HUES64 (cell line): ENCODE measurements around the gene ATP13A4.

Experiments used
- H3K27ac ChIP-seq: 2 replicates; pipeline ENCODE4 v1.7.0; 2013; ENCODE audit warnings: low read depth, low read length, inconsistent platforms
- H3K27me3 ChIP-seq: 2 replicates; pipeline ENCODE4 v1.6.1; 2013; ENCODE audit warnings: mild to moderate bottlenecking, low read length; ENCODE audit not compliant: insufficient read depth
- H3K36me3 ChIP-seq: 2 replicates; pipeline ENCODE4 v1.6.1; 2013; ENCODE audit warnings: mild to moderate bottlenecking, low read length; ENCODE audit not compliant: insufficient read depth
- H3K4me1 ChIP-seq: 2 replicates; pipeline ENCODE4 v1.6.1; 2013; ENCODE audit warnings: mild to moderate bottlenecking, low read length, moderate library complexity; ENCODE audit not compliant: insufficient read depth
- H3K4me3 ChIP-seq: 2 replicates; pipeline ENCODE4 v1.5.1; 2013; ENCODE audit warnings: mild to moderate bottlenecking, low read length, moderate library complexity
- H3K9ac ChIP-seq: 2 replicates; pipeline ENCODE4 v1.6.1; 2013; ENCODE audit warnings: mild to moderate bottlenecking, low read depth, low read length
- H3K9me3 ChIP-seq: 2 replicates; pipeline ENCODE4 v1.6.1; 2013; ENCODE audit warnings: low read depth, low read length; ENCODE audit not compliant: insufficient read depth
- WGBS: fragments of 150-250, 120-280 bp; methylation state at CpG from one replicate; pipeline ENCODE4 v1.1.7; 2013; ENCODE audit warnings: missing lambda C conversion rate; 5-methylcytosine and 5-hydroxymethylcytosine counted together

The ATP13A4 gene

DNA sequence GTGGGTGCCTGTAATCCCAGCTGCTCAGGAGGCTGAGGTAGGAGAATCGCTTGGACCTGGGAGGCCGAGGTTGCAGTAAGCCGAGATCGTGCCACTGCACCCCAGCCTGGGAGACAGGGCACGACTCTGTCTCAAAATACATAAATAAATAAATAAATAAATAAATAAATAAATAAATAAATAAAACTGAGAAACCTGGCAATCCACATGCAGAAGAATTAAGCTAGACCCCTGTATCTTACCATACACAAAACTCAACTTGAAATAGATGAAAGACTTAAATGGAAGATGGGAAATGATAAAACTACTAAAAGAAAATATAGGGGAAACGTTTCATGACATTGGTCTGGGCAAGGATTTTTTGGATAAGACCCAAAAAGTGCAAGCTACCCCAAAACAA is 58.0 kb downstream of the ATP13A4 start:
- no peak overlapping the region for H3K27ac ChIP-seq
- no peaks in the 10 kb centered on the region for H3K4me1 ChIP-seq
- H3K27me3 ChIP-seq = no peaks in the 10 kb centered on the region
- no peaks in the 10 kb centered on the region for H3K36me3 ChIP-seq
- no peak overlapping the region for H3K9ac ChIP-seq
- no peak overlapping the region for H3K4me3 ChIP-seq
- no peaks in the 10 kb centered on the region for H3K9me3 ChIP-seq
- 93% methylated on average over 3 of the region's 6 CpGs for WGBS

- H3K36me3 ChIP-seq = no peaks in the 10 kb centered on the region
- no peak overlapping the region for H3K9ac ChIP-seq
- H3K4me1 ChIP-seq = no peaks in the 10 kb centered on the region
- no peak overlapping the region for H3K4me3 ChIP-seq
- WGBS = 98% methylated on average over 1 of the region's 1 CpG
- H3K27me3 ChIP-seq = no peaks in the 10 kb centered on the region
- H3K27ac ChIP-seq = no peak overlapping the region
- no peaks in the 10 kb centered on the region for H3K9me3 ChIP-seq
Observed at GRCh38 chr3:193491026-193491425, 63.7 kb downstream of the ATP13A4 start.

- H3K9me3 ChIP-seq = no peaks in the 10 kb centered on the region
- no peak overlapping the region for H3K9ac ChIP-seq
- H3K4me1 ChIP-seq = no peaks in the 10 kb centered on the region
- no peaks in the 10 kb centered on the region for H3K36me3 ChIP-seq
- H3K4me3 ChIP-seq = no peak overlapping the region
- no peaks in the 10 kb centered on the region for H3K27me3 ChIP-seq
- H3K27ac ChIP-seq = no peak overlapping the region
- 86% methylated on average over 4 of the region's 4 CpGs for WGBS
Observed at GRCh38 chr3:193490580-193490979, 64.1 kb downstream of the ATP13A4 start.

GRCh38 chr3:193489949-193490348 is 64.7 kb downstream of the ATP13A4 start:
- 86% methylated on average over 5 of the region's 6 CpGs for WGBS
- H3K27me3 ChIP-seq = no peaks in the 10 kb centered on the region

GRCh38 chr3:193488741-193489140 is 66.0 kb downstream of the ATP13A4 start:
- no peak overlapping the region for H3K9ac ChIP-seq
- no peaks in the 10 kb centered on the region for H3K9me3 ChIP-seq
- H3K4me3 ChIP-seq = no peak overlapping the region
- H3K36me3 ChIP-seq = no peaks in the 10 kb centered on the region
- WGBS = 89% methylated on average over 5 of the region's 5 CpGs
- H3K27ac ChIP-seq = no peak overlapping the region
- H3K27me3 ChIP-seq = no peaks in the 10 kb centered on the region
- H3K4me1 ChIP-seq = no peaks in the 10 kb centered on the region

More at GRCh38 chr3:193489949-193490348, 64.7 kb downstream of the ATP13A4 start:
- H3K9ac ChIP-seq = no peak overlapping the region
- no peak overlapping the region for H3K4me3 ChIP-seq
- H3K36me3 ChIP-seq = no peaks in the 10 kb centered on the region
- no peaks in the 10 kb centered on the region for H3K9me3 ChIP-seq
- no peaks in the 10 kb centered on the region for H3K4me1 ChIP-seq
- H3K27ac ChIP-seq = no peak overlapping the region

DNA sequence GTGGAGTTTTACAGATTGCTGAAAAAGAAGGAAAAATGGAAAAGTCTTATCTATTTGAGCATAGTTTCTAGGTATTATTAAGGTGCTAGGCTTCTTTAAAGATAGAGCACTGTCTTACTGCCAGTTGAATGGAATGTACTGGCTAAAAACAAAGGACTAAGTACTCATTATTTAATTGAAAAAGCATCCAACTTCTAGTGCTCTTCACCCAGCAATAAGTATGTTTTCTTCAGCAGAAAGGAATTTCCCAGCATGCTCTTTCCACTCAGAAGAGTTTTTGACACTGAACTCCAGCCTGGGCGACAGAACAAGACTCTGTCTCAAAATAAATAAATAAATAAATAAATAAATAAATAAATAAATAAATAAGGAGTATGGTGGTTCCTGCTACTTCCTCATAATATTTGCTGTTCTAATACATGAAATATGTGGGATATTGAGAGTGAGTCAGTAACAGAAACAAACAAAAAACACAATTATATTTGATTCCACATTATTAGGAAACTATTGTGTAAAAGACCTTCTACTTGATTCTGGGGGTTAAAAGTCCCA is 70.6 kb downstream of the ATP13A4 start:
- Histone ChIP-seq H3K27ac (no peak overlapping the region), H3K9me3 (no peaks in the 10 kb centered on the region), H3K4me1 (no peaks in the 10 kb centered on the region), H3K27me3 (no peaks in the 10 kb centered on the region), H3K9ac (no peak overlapping the region), H3K4me3 (no peak overlapping the region), H3K36me3 (no peaks in the 10 kb centered on the region)
- no CpG with 5 or more reads among the region's 1 CpG for WGBS

GRCh38 chr3:193481436-193481835 is 73.3 kb downstream of the ATP13A4 start:
- WGBS = 0% methylated on average over 1 of the region's 1 CpG
- no peaks in the 10 kb centered on the region for H3K9me3 ChIP-seq
- H3K27ac ChIP-seq = no peak overlapping the region
- H3K4me3 ChIP-seq = no peak overlapping the region
- H3K9ac ChIP-seq = no peak overlapping the region
- H3K36me3 ChIP-seq = no peaks in the 10 kb centered on the region
- no peaks in the 10 kb centered on the region for H3K27me3 ChIP-seq
- no peaks in the 10 kb centered on the region for H3K4me1 ChIP-seq

GRCh38 chr3:193474446-193474845 is 80.2 kb downstream of the ATP13A4 start:
- 93% methylated on average over 3 of the region's 4 CpGs for WGBS

DNA sequence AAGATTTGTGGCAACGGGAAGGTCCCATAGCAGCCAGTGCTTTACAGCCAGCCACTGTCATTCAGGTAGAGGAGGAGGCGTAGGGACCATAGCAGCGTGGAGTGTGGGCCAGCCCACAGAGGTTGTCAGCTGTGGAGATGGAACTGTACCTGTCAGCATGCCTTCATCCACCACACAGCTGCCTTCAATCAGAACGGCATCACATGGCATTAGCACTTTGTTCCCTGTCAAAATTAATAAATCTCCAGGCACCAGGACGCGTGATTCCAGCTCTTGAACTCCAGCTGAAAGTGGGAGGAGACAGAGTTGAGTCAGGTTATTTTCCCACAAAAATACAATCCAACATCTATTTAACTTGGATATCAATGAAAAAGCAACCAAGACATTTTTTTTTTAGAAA is 84.0 kb downstream of the ATP13A4 start:
- Histone ChIP-seq H3K27ac (no peak overlapping the region), H3K9me3 (no peaks in the 10 kb centered on the region), H3K27me3 (no peaks in the 10 kb centered on the region), H3K4me3 (no peak overlapping the region), H3K9ac (no peak overlapping the region), H3K4me1 (no peaks in the 10 kb centered on the region), H3K36me3 (no peaks in the 10 kb centered on the region)
- WGBS = 93% methylated on average over 6 of the region's 6 CpGs

More at GRCh38 chr3:193474446-193474845, 80.2 kb downstream of the ATP13A4 start:
- Histone ChIP-seq H3K9ac (no peak overlapping the region), H3K36me3 (no peaks in the 10 kb centered on the region), H3K27me3 (no peaks in the 10 kb centered on the region), H3K9me3 (no peaks in the 10 kb centered on the region), H3K4me1 (no peaks in the 10 kb centered on the region), H3K4me3 (no peak overlapping the region), H3K27ac (no peak overlapping the region)

DNA sequence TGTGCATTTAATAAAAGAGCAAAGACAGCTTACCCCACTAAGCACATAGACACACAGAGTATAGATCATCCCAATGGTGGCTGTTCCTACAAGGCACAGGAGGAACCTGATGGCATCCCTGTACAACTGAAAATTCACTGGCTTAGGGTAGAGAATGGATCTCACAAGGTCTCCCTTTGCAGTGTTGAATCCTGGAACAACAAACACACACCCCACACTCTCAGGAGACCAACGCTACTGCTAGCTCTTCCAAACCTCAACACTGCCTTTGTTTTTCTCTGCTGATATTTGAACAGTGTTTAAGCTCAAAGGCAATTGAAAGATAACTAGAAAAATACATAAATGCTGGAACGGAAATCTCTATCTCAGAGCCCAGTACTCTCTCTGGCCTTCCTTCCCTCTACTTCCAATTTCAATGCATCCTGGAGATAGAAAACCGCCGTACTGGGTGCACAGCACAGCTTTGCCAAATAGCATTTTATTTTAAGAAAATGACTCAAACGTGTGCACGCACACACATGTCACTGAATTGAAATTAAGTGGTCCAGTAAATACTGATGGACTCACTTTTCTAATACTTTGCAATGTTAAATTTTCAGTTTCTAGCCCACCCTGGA is 88.6 kb downstream of the ATP13A4 start:
- Histone ChIP-seq H3K36me3 (no peaks in the 10 kb centered on the region), H3K27me3 (no peaks in the 10 kb centered on the region), H3K4me1 (no peaks in the 10 kb centered on the region), H3K9ac (no peak overlapping the region), H3K9me3 (no peaks in the 10 kb centered on the region), H3K4me3 (no peak overlapping the region), H3K27ac (no peak overlapping the region)
- 92% methylated on average over 6 of the region's 6 CpGs for WGBS

DNA sequence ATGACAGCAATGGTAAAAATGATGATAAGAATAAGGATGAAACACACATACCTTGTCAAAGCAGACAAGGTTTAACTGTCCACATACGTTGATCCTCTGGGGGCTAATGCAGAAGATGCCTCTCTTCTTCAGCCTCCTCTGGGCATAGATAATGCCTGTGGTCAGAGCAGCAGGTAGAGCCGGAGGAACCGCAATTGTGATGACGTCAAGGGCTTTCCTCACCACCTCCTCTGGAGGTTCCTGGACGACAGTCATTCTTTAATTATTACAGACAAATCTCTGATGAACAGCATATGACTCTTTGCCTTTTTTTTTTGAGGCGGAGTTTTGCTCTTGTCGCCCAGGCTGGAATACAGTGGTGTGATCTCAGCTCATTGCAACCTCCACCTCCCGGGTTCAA is 89.8 kb downstream of the ATP13A4 start:
- no peaks in the 10 kb centered on the region for H3K27me3 ChIP-seq
- no peaks in the 10 kb centered on the region for H3K4me1 ChIP-seq
- H3K9me3 ChIP-seq = no peaks in the 10 kb centered on the region
- H3K4me3 ChIP-seq = no peak overlapping the region
- no peaks in the 10 kb centered on the region for H3K36me3 ChIP-seq
- H3K9ac ChIP-seq = no peak overlapping the region
- 94% methylated on average over 8 of the region's 8 CpGs for WGBS
- no peak overlapping the region for H3K27ac ChIP-seq

DNA sequence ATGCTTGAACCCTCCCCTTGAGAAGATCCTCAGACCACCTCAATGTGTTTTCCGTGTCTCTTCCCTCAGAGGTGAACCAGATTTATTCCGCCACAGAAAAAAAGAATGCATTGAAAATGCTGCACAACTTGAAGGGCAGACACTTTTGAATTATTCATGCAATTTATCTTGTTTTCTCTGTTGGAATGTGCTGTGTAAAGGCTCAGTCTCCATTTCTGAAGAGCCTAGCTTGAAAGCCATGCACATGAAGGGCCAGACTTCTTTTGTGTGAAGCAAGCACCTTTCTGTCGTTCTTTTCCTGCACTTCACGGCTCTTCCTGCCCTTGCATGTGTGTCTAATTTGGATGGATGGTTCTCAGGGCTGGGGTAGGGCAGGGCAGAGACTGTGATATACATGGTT is 97.2 kb downstream of the ATP13A4 start:
- Histone ChIP-seq H3K27ac (no peak overlapping the region), H3K4me3 (no peak overlapping the region), H3K27me3 (no peaks in the 10 kb centered on the region), H3K36me3 (no peaks in the 10 kb centered on the region), H3K4me1 (no peaks in the 10 kb centered on the region), H3K9ac (no peak overlapping the region), H3K9me3 (no peaks in the 10 kb centered on the region)
- WGBS = 98% methylated on average over 4 of the region's 4 CpGs
